ENCODE results near the gene PICALM.

DNA sequence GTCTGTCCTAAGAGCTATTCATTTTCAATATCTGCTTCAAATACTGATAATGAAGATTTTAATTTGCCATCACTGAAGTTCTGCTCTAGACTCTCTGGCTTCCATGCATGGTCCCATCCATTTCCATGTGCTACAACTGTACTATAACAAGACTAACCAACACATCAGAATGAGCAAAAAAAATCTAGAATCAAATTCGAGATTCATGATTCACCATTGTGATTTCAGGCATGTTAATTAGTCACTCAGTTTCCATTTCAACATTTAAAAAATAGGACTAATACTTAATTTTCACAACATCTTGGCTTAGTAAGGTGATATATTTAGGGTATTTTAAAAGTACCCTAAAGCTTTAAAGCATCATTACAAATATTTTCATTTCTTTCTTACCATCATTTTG lies 22.8 kb downstream of the PICALM start:
- no peak for TF ChIP-seq NFE2L2 (IDR thresholded peaks at IDR 0.05; ENCODE audit: low read depth, low read length)
- no peak for TF ChIP-seq POLR2A (IDR thresholded peaks at IDR 0.05; ENCODE audit: low read depth, low read length)

Measured in IMR-90 (cell line).